ENCODE data around the gene FAM181B.

DNA sequence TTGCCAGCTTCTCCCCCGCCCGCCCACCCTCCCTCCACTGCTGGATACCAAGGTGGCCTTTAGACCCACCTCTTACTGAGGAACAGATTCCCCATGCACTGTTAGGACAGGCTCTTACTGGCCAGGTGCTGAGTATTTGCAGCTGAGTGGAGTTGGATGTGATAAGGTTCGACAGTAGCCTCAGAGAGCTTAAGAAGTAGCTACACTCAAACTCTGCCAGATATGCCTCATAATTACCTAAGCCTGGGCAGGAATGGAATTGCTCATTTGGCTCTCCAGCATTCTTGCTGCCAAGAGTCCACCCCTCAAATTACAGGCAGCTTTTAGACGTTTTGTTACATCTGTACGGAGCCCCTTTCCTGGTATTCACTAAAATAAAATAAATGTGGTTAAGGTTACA, 9.6 kb downstream of the FAM181B start:
- TF ChIP-seq, protein P1, sequence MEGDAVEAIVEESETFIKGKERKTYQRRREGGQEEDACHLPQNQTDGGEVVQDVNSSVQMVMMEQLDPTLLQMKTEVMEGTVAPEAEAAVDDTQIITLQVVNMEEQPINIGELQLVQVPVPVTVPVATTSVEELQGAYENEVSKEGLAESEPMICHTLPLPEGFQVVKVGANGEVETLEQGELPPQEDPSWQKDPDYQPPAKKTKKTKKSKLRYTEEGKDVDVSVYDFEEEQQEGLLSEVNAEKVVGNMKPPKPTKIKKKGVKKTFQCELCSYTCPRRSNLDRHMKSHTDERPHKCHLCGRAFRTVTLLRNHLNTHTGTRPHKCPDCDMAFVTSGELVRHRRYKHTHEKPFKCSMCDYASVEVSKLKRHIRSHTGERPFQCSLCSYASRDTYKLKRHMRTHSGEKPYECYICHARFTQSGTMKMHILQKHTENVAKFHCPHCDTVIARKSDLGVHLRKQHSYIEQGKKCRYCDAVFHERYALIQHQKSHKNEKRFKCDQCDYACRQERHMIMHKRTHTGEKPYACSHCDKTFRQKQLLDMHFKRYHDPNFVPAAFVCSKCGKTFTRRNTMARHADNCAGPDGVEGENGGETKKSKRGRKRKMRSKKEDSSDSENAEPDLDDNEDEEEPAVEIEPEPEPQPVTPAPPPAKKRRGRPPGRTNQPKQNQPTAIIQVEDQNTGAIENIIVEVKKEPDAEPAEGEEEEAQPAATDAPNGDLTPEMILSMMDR (IDR thresholded peaks at IDR 0.05; ENCODE audit: low read depth, low read length), result no peak
- TF ChIP-seq POLR2A (IDR thresholded peaks at IDR 0.05; ENCODE audit: extremely low read depth, insufficient read length) (no peak), MYC (IDR thresholded peaks at IDR 0.05; ENCODE audit: low read depth, low read length) (no peak)
- TF ChIP-seq, protein P2, sequence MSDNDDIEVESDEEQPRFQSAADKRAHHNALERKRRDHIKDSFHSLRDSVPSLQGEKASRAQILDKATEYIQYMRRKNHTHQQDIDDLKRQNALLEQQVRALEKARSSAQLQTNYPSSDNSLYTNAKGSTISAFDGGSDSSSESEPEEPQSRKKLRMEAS (IDR thresholded peaks at IDR 0.05; ENCODE audit: low read depth, low read length), result no peak

All from NB4 (cell line).